SK-N-MC (cell line): ENCODE results near the gene HLF.

ENCODE experiments used
- EZH2 ChIP-seq: fragments of 200-600 bp; sonication (generic); IDR thresholded peaks from one replicate; pipeline ENCODE4 v1.6.1; 2017; ENCODE audit warnings: antibody characterized with exemption
- FOXP2 ChIP-seq: optimal IDR thresholded peaks from 2 replicates; pipeline ENCODE3; 2011; ENCODE audit warnings: mild to moderate bottlenecking, moderate library complexity; ENCODE audit not compliant: insufficient read depth; ENCODE audit errors: extremely low read length, control extremely low read depth
- POLR2AphosphoS5 ChIP-seq: IDR thresholded peaks from 2 replicates; pipeline ENCODE4 v1.6.1; 2012; ENCODE audit warnings: mild to moderate bottlenecking, low read depth, low read length, borderline replicate concordance

- TF ChIP-seq POLR2AphosphoS5: no peak
- TF ChIP-seq EZH2: no peak
- no peak for TF ChIP-seq FOXP2
Observed at GRCh38 chr17:55230716-55231115, 34.0 kb upstream of the HLF start.
